Measurements from ENCODE around the gene FAM53C. TPM values are rescaled to one million over a fixed set of nuclear protein-coding genes. Genes with fewer than 3 reads are reported as not detected.
"Not testable (repeated sequence)": the region's sequence is repeated elsewhere in the genome, so short reads cannot be mapped to it uniquely, and the experiment has no call there.

FAM53C gene
- total RNA-seq, 1 experiment from 2014 or later: 29.7 TPM

- peak; percentile 61 for DNase-seq (ENCODE audit: low read depth)
Measured at GRCh38 chr5:138351056-138351455, 13.0 kb downstream of the FAM53C start.

GRCh38 chr5:138351517-138351916, 13.5 kb downstream of the FAM53C start:
- no peak for DNase-seq (ENCODE audit: low read depth)

DNA sequence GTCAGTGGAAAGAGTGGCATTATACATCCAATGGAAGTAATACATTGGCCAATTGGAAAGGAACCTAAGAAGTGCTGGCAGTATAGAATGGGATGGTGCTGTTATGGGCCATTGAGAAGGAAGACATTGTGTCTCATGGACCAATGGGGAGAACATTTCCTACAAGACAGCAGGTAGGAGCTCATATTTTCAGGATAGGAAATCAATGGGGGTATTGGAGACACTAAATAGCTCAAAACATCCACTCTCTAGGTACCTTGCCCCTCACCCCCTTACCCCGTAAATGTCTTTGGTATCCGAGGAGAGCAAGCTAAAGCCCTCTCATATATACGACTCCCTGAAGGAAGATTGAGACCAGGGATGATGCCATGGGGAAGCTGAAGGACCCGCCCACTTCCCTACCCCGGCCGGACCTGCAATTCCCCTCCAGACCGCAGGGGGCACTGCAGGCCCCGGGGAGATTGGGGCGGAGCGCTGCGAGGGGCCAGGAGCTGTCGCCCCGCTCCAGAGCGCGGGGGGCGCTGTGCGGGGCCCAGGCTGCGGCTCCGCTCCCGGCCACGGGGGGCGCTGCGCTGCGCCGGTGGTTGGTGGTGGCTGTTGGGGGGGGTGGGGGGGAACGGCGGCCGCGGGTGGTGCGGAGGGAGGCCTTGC, 14.1 kb downstream of the FAM53C start, which contains the start of gene KDM3B:
Gene KDM3B (plus strand): TSS at position 615 of the 651 bp plus-strand sequence. CDS start 111 bp downstream, outside the sequence.
- peak; percentile 85 for DNase-seq (ENCODE audit: low read depth)

GRCh38 chr5:138352722-138353559, 14.9 kb downstream of the FAM53C start:
- DNase-seq (ENCODE audit: low read depth): peak; percentile 51

DNA sequence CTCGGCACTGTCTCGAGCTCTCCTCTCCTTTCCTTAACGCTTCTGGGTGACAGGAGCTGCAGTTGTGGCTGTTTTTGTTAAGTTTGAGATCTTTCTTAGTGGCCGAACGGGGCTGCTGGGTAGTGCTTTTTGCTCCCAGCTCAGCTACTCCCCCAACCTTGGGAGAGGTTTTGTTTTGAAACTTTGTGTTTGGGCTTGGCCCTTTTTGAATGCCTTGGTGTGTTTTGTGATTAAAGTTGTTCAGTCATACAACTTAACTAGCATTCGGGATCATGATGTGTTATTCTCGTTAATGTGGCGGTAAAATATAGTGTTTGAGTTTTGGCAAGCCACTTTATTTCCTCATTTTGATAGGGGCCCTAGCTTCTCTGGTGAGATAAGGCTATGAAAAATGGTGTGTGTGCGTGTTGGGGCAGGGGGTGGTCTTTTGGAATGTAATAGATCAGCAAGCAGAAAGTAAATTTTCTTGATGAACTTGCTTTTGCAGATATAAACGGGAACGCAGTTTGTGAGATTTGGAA, 15.6 kb downstream of the FAM53C start:
- no peak for DNase-seq (ENCODE audit: low read depth)

DNA sequence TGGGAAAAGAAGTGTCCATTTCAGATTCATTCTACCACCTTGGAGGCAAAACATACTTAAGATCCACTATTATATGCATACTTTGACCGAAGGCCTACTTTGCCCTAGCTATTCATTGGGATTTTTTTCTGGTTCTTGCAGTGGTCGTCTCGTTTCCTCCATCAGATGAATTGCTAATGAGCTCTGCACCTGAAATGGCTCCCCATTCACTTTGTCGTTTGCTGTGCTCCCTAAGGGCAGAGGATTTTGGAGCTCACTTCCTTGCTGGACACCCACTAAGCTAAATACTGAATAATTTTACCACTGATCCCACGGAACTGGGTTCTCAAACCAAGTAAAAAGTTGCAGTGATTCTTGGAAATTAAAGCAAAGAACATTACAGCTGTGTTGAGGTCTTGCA, 16.3 kb downstream of the FAM53C start:
- DNase-seq (ENCODE audit: low read depth): no peak

DNA sequence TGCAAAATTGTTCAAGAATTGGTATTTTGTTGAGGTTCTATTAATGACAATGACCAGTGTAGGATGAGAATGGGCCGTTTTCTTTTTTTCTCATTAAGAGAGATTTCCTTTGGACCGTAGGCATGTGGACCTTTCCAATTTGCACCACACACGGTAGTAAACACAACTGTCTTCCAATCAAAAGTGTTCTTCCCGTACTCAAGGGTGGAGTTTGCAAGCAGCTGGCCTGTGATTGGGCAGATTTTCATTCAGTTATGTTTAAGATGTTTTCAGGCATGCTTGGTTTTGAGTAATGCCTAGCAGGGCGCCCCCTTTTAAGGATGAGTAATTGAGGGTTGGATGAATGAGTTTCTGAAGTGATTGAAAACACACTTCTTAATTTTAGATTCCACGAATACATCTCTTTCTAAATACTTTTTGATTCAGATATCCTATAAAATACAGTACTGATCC, 16.9 kb downstream of the FAM53C start:
- DNase-seq (ENCODE audit: low read depth): peak; percentile 86

- DNase-seq (ENCODE audit: low read depth): no peak
Measured at GRCh38 chr5:138359621-138360020, 21.6 kb downstream of the FAM53C start.

DNA sequence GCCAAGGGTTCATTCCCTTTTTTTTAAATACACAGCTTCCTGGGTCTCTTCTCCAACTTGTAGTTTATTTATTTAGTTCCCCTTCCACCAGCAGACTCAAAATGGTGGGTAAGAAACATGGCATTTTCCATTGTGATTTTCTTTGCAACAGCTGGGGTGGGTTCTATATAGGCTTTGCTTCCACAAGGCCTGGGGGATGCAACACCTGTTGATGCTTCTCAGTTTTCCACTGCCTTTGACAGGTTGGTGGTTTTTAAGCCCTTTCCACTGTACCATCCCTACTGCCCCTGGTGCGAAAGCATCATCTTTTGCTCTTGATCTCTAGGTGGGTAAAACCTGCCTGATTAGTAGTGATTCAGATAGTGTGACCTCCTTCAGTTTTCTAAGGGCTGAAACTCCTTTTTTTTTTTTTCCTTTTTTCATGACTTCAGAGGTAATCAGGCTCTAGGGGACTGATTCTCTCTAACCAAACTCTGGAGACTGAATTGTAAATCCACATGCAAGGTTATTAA, 22.9 kb downstream of the FAM53C start:
- DNase-seq (ENCODE audit: low read depth): peak; percentile 45

DNA sequence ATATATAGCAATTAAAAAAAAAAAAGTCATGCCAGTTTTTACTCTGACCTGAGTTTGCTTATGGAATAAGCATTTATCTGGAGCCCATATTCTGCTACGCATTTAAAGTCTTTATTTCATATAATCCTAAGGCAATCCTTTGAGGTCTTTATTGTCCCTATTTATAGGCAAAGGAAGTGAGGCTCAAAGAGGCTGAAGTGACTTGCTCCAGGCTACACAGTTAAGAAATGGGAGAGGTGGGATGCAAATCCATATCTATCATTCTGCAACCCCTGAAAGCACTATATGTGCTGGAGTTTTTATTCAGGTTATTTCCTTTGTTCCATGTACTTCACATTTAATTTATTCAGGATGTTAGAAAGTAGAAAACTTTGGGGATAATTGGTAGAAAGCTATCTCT, 26.5 kb downstream of the FAM53C start:
- DNase-seq (ENCODE audit: low read depth): no peak

GRCh38 chr5:138366632-138367382, 28.7 kb downstream of the FAM53C start:
- no peak for DNase-seq (ENCODE audit: low read depth)

DNA sequence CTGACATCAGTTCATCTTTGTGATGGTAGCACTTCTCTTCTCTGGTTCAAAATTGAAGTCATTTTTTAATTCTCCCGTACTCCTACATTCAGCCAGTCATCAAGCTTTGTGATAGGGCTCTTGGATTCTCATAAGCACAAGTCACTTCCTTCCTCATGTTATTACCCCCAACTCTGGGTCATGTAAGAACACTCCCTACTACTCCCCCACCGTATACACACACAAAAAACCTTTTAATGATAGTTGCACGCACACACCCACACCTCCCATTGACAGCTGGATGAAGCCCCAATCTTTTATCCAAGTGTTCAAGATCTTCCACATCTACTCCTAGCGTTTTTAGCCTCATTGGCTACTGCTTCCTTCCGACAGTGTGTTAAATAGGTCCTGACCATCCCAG, 31.2 kb downstream of the FAM53C start:
- DNase-seq (ENCODE audit: low read depth): no peak

DNA sequence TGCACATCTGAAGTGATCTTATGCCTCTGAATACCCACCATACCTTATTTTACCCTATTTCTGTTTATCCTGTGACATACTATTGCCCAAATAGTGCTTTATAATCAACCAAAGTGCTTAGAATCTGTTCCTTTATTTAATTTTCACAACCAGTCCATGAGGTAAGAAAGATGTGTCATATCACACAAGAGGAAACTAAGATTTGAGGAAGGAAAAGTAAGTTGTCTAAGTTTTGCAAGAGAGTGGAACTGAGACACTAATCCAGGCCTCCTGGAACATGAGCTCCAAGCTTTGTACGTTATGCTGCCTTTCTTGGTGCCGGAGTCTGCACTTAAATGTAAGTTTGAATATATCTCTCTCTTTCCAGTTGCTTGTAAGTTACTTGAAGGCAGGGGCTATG, 31.6 kb downstream of the FAM53C start:
- no peak for DNase-seq (ENCODE audit: low read depth)

GRCh38 chr5:138370537-138370936, 32.5 kb downstream of the FAM53C start:
- DNase-seq (ENCODE audit: low read depth): no peak

DNA sequence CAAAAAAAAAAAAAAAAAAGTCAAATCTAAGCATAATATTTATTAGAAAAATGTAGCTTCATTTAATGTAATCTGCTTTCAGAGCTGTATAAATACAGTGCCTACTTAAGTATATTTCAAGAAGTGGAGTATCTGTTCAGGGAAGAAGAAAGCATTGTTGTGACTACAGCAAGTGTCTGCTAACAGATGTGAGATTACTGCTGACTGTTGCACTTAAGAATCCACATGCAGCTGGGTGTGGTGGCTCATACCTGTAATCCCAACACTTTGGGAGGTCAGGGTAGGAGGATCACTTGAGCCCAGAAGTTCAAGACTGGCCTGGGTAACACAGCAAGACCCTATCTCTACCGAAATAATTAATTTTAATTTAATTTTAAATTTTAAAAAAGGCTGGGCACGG, 33.4 kb downstream of the FAM53C start:
- DNase-seq (ENCODE audit: low read depth): no peak

- no peak for DNase-seq (ENCODE audit: low read depth)
Measured at GRCh38 chr5:138372225-138372624, 34.2 kb downstream of the FAM53C start.

- DNase-seq (ENCODE audit: low read depth): no peak
Measured at GRCh38 chr5:138372653-138373052, 34.6 kb downstream of the FAM53C start.

- no peak for DNase-seq (ENCODE audit: low read depth)
Measured at GRCh38 chr5:138382347-138382746, 44.3 kb downstream of the FAM53C start.

DNA sequence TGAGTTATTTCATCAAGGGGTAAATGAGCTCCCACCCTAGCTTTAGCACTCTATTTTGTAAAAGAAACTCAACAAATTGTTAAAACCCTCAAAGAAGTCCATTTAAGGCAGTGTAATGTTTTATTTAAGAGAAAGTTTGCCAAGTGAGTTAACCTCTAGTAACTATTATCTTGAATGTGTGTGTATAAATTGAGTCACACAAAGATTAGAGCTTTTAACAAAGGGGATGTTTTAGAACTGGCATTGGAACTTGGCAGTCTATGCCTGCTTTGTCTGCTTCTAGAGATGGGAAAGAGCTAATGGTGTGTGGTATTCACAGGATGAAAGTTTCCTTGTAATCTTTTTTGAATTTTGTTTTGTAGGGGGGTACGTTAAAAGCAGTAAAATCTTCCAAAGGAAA, 47.6 kb downstream of the FAM53C start:
- DNase-seq (ENCODE audit: low read depth): no peak

- DNase-seq (ENCODE audit: low read depth): no peak
Measured at GRCh38 chr5:138386290-138386689, 48.2 kb downstream of the FAM53C start.

- DNase-seq (ENCODE audit: low read depth): no peak
Measured at GRCh38 chr5:138389332-138389731, 51.3 kb downstream of the FAM53C start.

GRCh38 chr5:138389911-138390310, 51.8 kb downstream of the FAM53C start:
- DNase-seq (ENCODE audit: low read depth): not testable (repeated sequence)

All from LHCN-M2 (cell line).